Naive thymus-derived CD4-positive, alpha-beta T cell (primary cell): ENCODE results near the gene CABP1. TPM values are rescaled to one million over a fixed set of nuclear protein-coding genes. Genes with fewer than 3 reads are reported as not detected.

ENCODE experiments used
- ATAC-seq: fragments of 150-1000 bp; cut with Tn5 transposase; 2 replicates; pipeline ENCODE4 v1.10.0; 2021; ENCODE audit warnings: mild to moderate bottlenecking, moderate library complexity
- CTCF ChIA-PET: fragments of 350-600 bp; sonication (Branson Sonifier 250); formaldehyde crosslinking; loops from one replicate; lab custom pipeline; 2021; ENCODE audit warnings: antibody characterized with exemption; lab: Charles Lee
- POLR2A ChIA-PET: fragments of 350-600 bp; sonication (Branson Sonifier 250); formaldehyde crosslinking; loops from one replicate; lab custom pipeline; 2021; ENCODE audit warnings: antibody characterized with exemption, inconsistent platforms; lab: Charles Lee
- DNase-seq, 9 donors: peaks; one replicate each; pipeline versions ENCODE4 v3.0.0 to v3.0.0-alpha.2; 2020 to 2022; ENCODE audit warnings: mixed read lengths in 1 of 9
- H3K27ac ChIP-seq: one replicate; pipeline ENCODE4 v1.7.0; 2013; ENCODE audit warnings: mild to moderate bottlenecking, low read depth, low read length, moderate library complexity
- H3K27me3 ChIP-seq, 2 donors: one replicate each; pipeline ENCODE4 v1.7.0; 2013; ENCODE audit warnings: low read length in 2 of 2, mild to moderate bottlenecking in 2 of 2, moderate library complexity in 2 of 2; ENCODE audit not compliant: control insufficient read depth in 2 of 2, insufficient read depth in 2 of 2
- H3K36me3 ChIP-seq, 3 experiments: 1 replicate in 2 of 3; 2 replicates in 1 of 3; pipeline ENCODE4 v1.7.0; 2013; ENCODE audit warnings: low read length in 3 of 3, mild to moderate bottlenecking in 3 of 3, moderate library complexity in 1 of 3; ENCODE audit not compliant: insufficient read depth in 3 of 3, control insufficient read depth in 2 of 3
- H3K4me1 ChIP-seq, 2 donors: one replicate each; pipeline ENCODE4 v1.7.0; 2013; ENCODE audit warnings: low read length in 2 of 2, mild to moderate bottlenecking in 2 of 2, moderate library complexity in 1 of 2; ENCODE audit not compliant: control insufficient read depth in 2 of 2, insufficient read depth in 2 of 2
- H3K4me3 ChIP-seq: 2 replicates; pipeline ENCODE4 v1.7.0; 2013; ENCODE audit warnings: mild to moderate bottlenecking, low read length
- H3K9me3 ChIP-seq, 3 experiments: 1 replicate in 2 of 3; 2 replicates in 1 of 3; pipeline ENCODE4 v1.7.0; 2013; ENCODE audit warnings: low read length in 3 of 3; ENCODE audit not compliant: control insufficient read depth in 2 of 3
- H3K27ac Mint-ChIP-seq, 9 donors: one replicate each; pipeline ENCODE4 v1.8.0; 2020 to 2022; ENCODE audit warnings: mixed read lengths in 9 of 9, mild to moderate bottlenecking in 8 of 9, moderate library complexity in 5 of 9, inconsistent platforms in 2 of 9
- H3K27me3 Mint-ChIP-seq, 5 donors: one replicate each; pipeline ENCODE4 v1.8.0; 2021 to 2022; ENCODE audit warnings: mixed read lengths in 5 of 5, mild to moderate bottlenecking in 1 of 5
- H3K36me3 Mint-ChIP-seq, 5 donors: one replicate each; pipeline ENCODE4 v1.8.0; 2020 to 2022; ENCODE audit warnings: mixed read lengths in 5 of 5, mild to moderate bottlenecking in 3 of 5, inconsistent platforms in 1 of 5
- H3K4me1 Mint-ChIP-seq, 7 donors: one replicate each; pipeline ENCODE4 v1.8.0; 2020 to 2022; ENCODE audit warnings: mixed read lengths in 7 of 7, mild to moderate bottlenecking in 3 of 7, inconsistent platforms in 1 of 7
- H3K4me3 Mint-ChIP-seq, 10 donors: one replicate each; pipeline ENCODE4 v1.8.0; 2020 to 2022; ENCODE audit warnings: mild to moderate bottlenecking in 10 of 10, mixed read lengths in 10 of 10, moderate library complexity in 6 of 10, inconsistent platforms in 2 of 10
- H3K9me3 Mint-ChIP-seq, 11 donors: one replicate each; pipeline ENCODE4 v1.8.0; 2020 to 2022; ENCODE audit warnings: mixed read lengths in 11 of 11, mild to moderate bottlenecking in 4 of 11, inconsistent platforms in 1 of 11, moderate library complexity in 1 of 11
- intact Hi-C, 2 donors: fragments of 100-400 bp; cut with micrococcal nuclease; formaldehyde crosslinking; loops; one replicate each; pipeline ENCODE4 v1.15.1; 2023
- polyA plus RNA-seq, 2 donors: library from polyadenylated mRNA; unstranded; fragments of 300-500 nt; fragmentation: Illumina TruSeq; gene quantifications; one replicate each; pipeline ENCODE4 v1.2.3, GENCODE V29; 2021
- total RNA-seq, 6 experiments: library from RNA in 5 of 6; stranded (reverse) in 5 of 6; gene quantifications; 1 replicate in 5 of 6; 2 replicates in 1 of 6; pipeline ENCODE4 v1.2.3 and lab custom pipeline; 2021 to 2026

CABP1 gene
- total and polyA plus RNA-seq, 7 experiments from 2014 or later, result 0.24 TPM; not detected in 6

- H3K9me3 ChIP-seq, result no peaks in the 10 kb centered on the region
- peaks cover 0 to 18% (median 6%) of the 10 kb centered on the region in 5 donors for H3K36me3 Mint-ChIP-seq
- H3K4me3 Mint-ChIP-seq, result peak overlapping the region; percentile 87 to 98 (median 95)
- CTCF ChIA-PET, result interaction anchor here (0.7 to 2.2 kb wide), 4 partner anchors 9 to 274 kb away, joined by 3 to 17 read pairs (median 5); no protein-coding TSS in a partner anchor
- peak overlapping the region; percentile 69 for H3K4me3 ChIP-seq
- H3K4me1 Mint-ChIP-seq, result peaks cover 20 to 40% (median 37%) of the 10 kb centered on the region in 7 donors
- H3K27ac ChIP-seq, result peak overlapping the region; percentile 83
- H3K27me3 Mint-ChIP-seq, result no peaks in the 10 kb centered on the region
- intact Hi-C loops, result loop anchor here (1.0 to 10.0 kb wide), 5 partner anchors 14 to 386 kb away; partner anchors contain the start of genes ACADS (in 1 of the 2) and HNF1A (in 1 of the 2)
- peaks cover 5 to 7% of the 10 kb centered on the region in 2 donors for H3K4me1 ChIP-seq
- DNase-seq (peak in 5 of 9 donors; percentile 13 to 47 (median 23)), ATAC-seq (peak; percentile 33)
- no peaks in the 10 kb centered on the region for H3K9me3 Mint-ChIP-seq
- peaks cover 0 to 12% (median 0%) of the 10 kb centered on the region in 3 experiments for H3K36me3 ChIP-seq
- no peaks in the 10 kb centered on the region for H3K27me3 ChIP-seq
- H3K27ac Mint-ChIP-seq, result peak overlapping the region; percentile 87 to 96 (median 92)
- POLR2A ChIA-PET, result interaction anchor here (0.7 to 1.2 kb wide), 3 partner anchors 15 to 689 kb away, joined by 3 read pairs; partner anchors contain the start of gene RNF34
Measured at GRCh38 chr12:120710805-120711296, 70.4 kb downstream of the CABP1 start.

- Mint-ChIP-seq H3K27me3 (no peaks in the 10 kb centered on the region), H3K27ac (peak overlapping the region; percentile 87 to 96 (median 92)), H3K4me1 (peaks cover 20 to 40% (median 37%) of the 10 kb centered on the region in 7 donors), H3K36me3 (peaks cover 3 to 18% (median 10%) of the 10 kb centered on the region in 5 donors), H3K9me3 (no peaks in the 10 kb centered on the region), H3K4me3 (peak overlapping the region; percentile 87 to 98 (median 95))
- Histone ChIP-seq H3K4me1 (peaks cover 5 to 7% of the 10 kb centered on the region in 2 donors), H3K36me3 (peaks cover 0 to 18% (median 5%) of the 10 kb centered on the region in 3 experiments), H3K4me3 (peak overlapping the region; percentile 69), H3K9me3 (no peaks in the 10 kb centered on the region), H3K27me3 (no peaks in the 10 kb centered on the region), H3K27ac (peak overlapping the region; percentile 83)
- DNase-seq (no peak), ATAC-seq (no peak)
- ChIA-PET POLR2A (interaction anchor here (0.7 to 1.2 kb wide), 2 partner anchors 16 to 29 kb away, joined by 3 read pairs; no protein-coding TSS in a partner anchor), CTCF (interaction anchor here (1.3 to 2.2 kb wide), 3 partner anchors 9 to 65 kb away, joined by 3 to 17 read pairs (median 7); no protein-coding TSS in a partner anchor)
- intact Hi-C loops, result loop anchor here (2.0 to 10.0 kb wide), 3 partner anchors 34 to 387 kb away; partner anchors contain the start of gene HNF1A (in 1 of the 2)
Measured at GRCh38 chr12:120711411-120711810, 71.0 kb downstream of the CABP1 start.

- no peaks in the 10 kb centered on the region for H3K27me3 ChIP-seq
- peaks cover 6 to 30% (median 14%) of the 10 kb centered on the region in 3 experiments for H3K36me3 ChIP-seq
- ChIA-PET POLR2A (no interaction called here), CTCF (interaction anchor here (2.2 kb wide), 1 partner anchor 64 kb away, joined by 17 read pairs; no protein-coding TSS in a partner anchor)
- no peak for ATAC-seq
- intact Hi-C loops, result loop anchor here in 1 of 2 donors (5.0 to 10.0 kb wide), 2 partner anchors 35 to 262 kb away; partner anchors contain the start of gene HNF1A
- peak overlapping the region; percentile 7 for H3K27ac ChIP-seq
- H3K27me3 Mint-ChIP-seq, result no peaks in the 10 kb centered on the region
- no peak overlapping the region for H3K4me3 ChIP-seq
- peaks cover 6 to 19% (median 14%) of the 10 kb centered on the region in 5 donors for H3K36me3 Mint-ChIP-seq
- H3K9me3 Mint-ChIP-seq, result no peaks in the 10 kb centered on the region
- H3K4me1 ChIP-seq, result peaks cover 5 to 7% of the 10 kb centered on the region in 2 donors
- H3K27ac Mint-ChIP-seq, result peak overlapping the region in 5 of 9 donors; percentile 87 to 93 (median 91)
- no peak for DNase-seq
- peak overlapping the region in 4 of 10 donors; percentile 87 to 98 (median 96) for H3K4me3 Mint-ChIP-seq
- peaks cover 20 to 40% (median 37%) of the 10 kb centered on the region in 7 donors for H3K4me1 Mint-ChIP-seq
- no peaks in the 10 kb centered on the region for H3K9me3 ChIP-seq
Measured at GRCh38 chr12:120712610-120713009, 72.2 kb downstream of the CABP1 start.

- H3K4me3 Mint-ChIP-seq, result peak overlapping the region in 6 of 10 donors; percentile 9 to 82 (median 43)
- POLR2A ChIA-PET, result no interaction called here
Measured at GRCh38 chr12:120713861-120714482, 73.5 kb downstream of the CABP1 start.

More at GRCh38 chr12:120713861-120714482, 73.5 kb downstream of the CABP1 start:
- DNase-seq, result peak in 8 of 9 donors; percentile 59 to 83 (median 79)
- H3K36me3 ChIP-seq, result peaks cover 6 to 42% (median 22%) of the 10 kb centered on the region in 3 experiments
- H3K4me1 ChIP-seq, result peaks cover 5 to 7% of the 10 kb centered on the region in 2 donors
- H3K4me3 ChIP-seq, result no peak overlapping the region
- H3K27ac ChIP-seq, result no peak overlapping the region
- H3K36me3 Mint-ChIP-seq, result peaks cover 13 to 28% (median 19%) of the 10 kb centered on the region in 5 donors
- H3K27me3 Mint-ChIP-seq, result no peaks in the 10 kb centered on the region
- peak overlapping the region in 7 of 9 donors; percentile 32 to 86 (median 72) for H3K27ac Mint-ChIP-seq
- H3K9me3 ChIP-seq, result no peaks in the 10 kb centered on the region
- peaks cover 27 to 46% (median 44%) of the 10 kb centered on the region in 7 donors for H3K4me1 Mint-ChIP-seq
- intact Hi-C loops, result loop anchor here (1.0 to 10.0 kb wide), 8 partner anchors 27 to 276 kb away; partner anchors contain the start of genes COX6A1 (in 1 of the 2), HNF1A (in 1 of the 2) and MLEC (in 1 of the 2)
- no peaks in the 10 kb centered on the region for H3K9me3 Mint-ChIP-seq
- CTCF ChIA-PET, result interaction anchor here (0.6 to 1.3 kb wide), 5 partner anchors 25 to 279 kb away, joined by 3 to 6 read pairs (median 3); no protein-coding TSS in a partner anchor
- peak; percentile 80 for ATAC-seq
- H3K27me3 ChIP-seq, result no peaks in the 10 kb centered on the region

Other genes starting within 250 kb of the CABP1 start
- gene COX6A1, start 202.5 kb upstream of the CABP1 start, total RNA-seq, result 100 to 1,000 TPM; 118 to 270 (median 130) TPM
- gene COX6A1, start 202.5 kb upstream of the CABP1 start, polyA plus RNA-seq, result 100 to 1,000 TPM; 648 to 782 TPM
- 10 to 100 TPM; 15.9 to 38.0 (median 19.6) TPM for gene TRIAP1, start 194.2 kb upstream of the CABP1 start, total RNA-seq
- gene TRIAP1, start 194.2 kb upstream of the CABP1 start, polyA plus RNA-seq, result 10 to 100 TPM; 47.9 to 55.1 TPM
- 10 to 100 TPM; 21.8 to 30.6 (median 26.9) TPM for gene GATC, start 194.2 kb upstream of the CABP1 start, total RNA-seq
- gene GATC, start 194.2 kb upstream of the CABP1 start, polyA plus RNA-seq, result 10 to 100 TPM; 14.4 to 19.7 TPM
- gene SRSF9, start 170.9 kb upstream of the CABP1 start, total RNA-seq, result 100 to 1,000 TPM; 136 to 191 (median 145) TPM
- gene SRSF9, start 170.9 kb upstream of the CABP1 start, polyA plus RNA-seq, result 100 to 1,000 TPM; 148 to 152 TPM
- gene DYNLL1, start 144.5 kb upstream of the CABP1 start, total RNA-seq, result 100 to 1,000 TPM in 1 of 5 experiments, 10 to 100 TPM in 4; 35.0 to 301 (median 72.7) TPM
- 100 to 1,000 TPM; 197 to 243 TPM for gene DYNLL1, start 144.5 kb upstream of the CABP1 start, polyA plus RNA-seq
- gene COQ5, start 111.5 kb upstream of the CABP1 start, total RNA-seq, result 10 to 100 TPM; 11.3 to 26.1 (median 23.5) TPM
- gene COQ5, start 111.5 kb upstream of the CABP1 start, polyA plus RNA-seq, result 10 to 100 TPM; 36.7 to 49.0 TPM
- 100 to 1,000 TPM; 171 to 361 (median 205) TPM for gene RNF10, start 106.3 kb upstream of the CABP1 start, total RNA-seq
- gene RNF10, start 106.3 kb upstream of the CABP1 start, polyA plus RNA-seq, result 100 to 1,000 TPM in 1 of 2 donors, 10 to 100 TPM in 1; 95.1 to 155 TPM
- 10 to 100 TPM; 42.9 to 86.8 (median 59.0) TPM for gene POP5, start 59.2 kb upstream of the CABP1 start, total RNA-seq
- gene POP5, start 59.2 kb upstream of the CABP1 start, polyA plus RNA-seq, result 100 to 1,000 TPM; 116 to 141 TPM
- 100 to 1,000 TPM in 1 of 5 experiments, 10 to 100 TPM in 4; 27.6 to 132 (median 57.6) TPM for gene MLEC, start 46.5 kb downstream of the CABP1 start, total RNA-seq
- 10 to 100 TPM; 24.5 to 41.6 TPM for gene MLEC, start 46.5 kb downstream of the CABP1 start, polyA plus RNA-seq
- 10 to 100 TPM; 10.9 to 26.7 (median 18.8) TPM for gene UNC119B, start 69.8 kb downstream of the CABP1 start, total RNA-seq
- 10 to 100 TPM; 10.6 to 12.5 TPM for gene UNC119B, start 69.8 kb downstream of the CABP1 start, polyA plus RNA-seq
- gene ACADS, start 85.2 kb downstream of the CABP1 start, total RNA-seq, result 10 to 100 TPM; 10.4 to 18.1 (median 15.7) TPM
- gene ACADS, start 85.2 kb downstream of the CABP1 start, polyA plus RNA-seq, result 10 to 100 TPM; 18.4 to 28.7 TPM